Inflammatory macrophage treated with lipopolysaccharide for 4 hours (primary cell): Measurements from ENCODE around the gene IDH2.

ENCODE experiments used
- DNase-seq: peaks from one replicate; pipeline ENCODE4 v3.0.0-alpha.2; 2020

Gene IDH2

DNA sequence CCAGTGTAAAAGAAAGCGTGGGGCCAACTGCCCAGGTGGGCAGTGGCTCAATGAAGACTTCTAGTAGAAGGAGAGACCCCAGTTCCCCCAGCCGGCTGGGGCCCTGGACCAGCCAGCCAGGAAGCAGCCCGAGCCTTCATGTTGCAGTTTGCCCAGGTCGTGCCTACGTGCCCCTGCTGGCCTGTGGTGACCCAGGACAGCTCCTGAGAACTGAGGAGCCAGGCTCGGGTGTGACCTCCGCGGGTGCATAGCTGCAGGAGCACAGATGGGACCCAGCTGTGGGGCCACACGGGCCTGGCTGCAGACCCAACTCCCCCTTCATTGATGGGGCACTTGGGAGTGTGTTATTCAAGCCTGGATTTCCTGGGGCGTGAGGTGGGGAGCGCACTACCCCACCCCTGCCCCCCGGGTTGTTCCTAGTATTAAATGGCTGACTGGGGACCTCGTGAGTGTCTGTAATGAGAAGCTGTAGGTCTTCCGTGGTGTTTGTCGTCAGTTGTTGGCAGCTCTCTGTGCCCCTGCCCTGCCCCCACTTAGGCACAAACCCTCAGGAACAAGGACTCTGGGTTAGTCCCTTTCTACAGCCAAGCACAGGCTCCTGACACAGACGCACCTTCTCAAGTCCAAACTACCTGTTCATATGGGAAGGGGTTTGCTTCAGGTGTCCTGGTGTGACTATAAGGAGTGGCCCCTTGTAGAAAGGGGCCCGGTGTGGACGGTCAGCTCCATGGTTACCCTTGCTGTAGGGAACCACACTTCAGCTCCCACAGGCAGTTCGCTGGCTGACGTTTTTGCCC is 39.1 kb downstream of the IDH2 start:
- no peak for DNase-seq

DNA sequence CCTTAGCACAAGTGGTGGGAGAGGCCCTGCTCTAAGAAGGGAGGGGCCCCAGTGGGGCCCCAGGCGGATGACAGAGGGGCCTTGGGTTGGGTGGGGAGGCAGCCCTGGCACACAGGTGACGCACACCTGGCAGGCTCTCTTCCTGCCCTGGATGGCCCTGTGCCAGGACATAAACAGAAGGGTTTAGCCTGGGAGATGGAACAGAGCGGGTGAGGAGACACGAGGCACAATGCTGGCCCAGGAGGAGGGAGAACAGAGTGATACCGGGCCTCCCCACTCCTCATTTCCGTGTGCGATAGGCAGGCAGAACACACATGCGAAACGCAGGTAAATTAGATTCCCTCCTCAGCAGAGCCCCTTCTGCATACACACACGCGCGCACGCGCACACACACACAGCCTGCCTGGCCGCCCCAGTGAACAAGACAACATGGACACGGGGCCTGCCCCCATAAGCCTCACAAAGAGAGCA is 39.8 kb downstream of the IDH2 start:
- DNase-seq = no peak

DNA sequence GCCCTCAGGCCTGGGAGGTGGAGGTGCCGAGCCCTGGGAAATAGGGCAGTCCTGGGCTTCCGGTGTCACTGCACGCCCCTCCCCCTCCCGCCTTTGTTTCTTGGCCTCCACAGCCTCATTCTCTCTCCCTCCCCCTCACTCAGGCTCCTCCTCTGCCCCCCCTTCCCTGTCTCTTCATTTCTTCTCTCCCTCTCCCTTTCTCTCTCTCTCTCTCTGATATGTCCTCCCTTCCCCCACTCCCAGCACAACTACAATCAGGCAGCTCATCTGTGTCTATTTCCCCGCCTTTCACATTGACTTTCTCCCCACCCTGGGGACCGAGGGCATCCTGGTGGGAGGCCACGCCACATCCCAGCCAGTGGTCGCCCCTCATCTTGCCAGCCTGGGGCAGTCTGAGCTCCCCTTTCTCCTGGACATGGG is 40.2 kb downstream of the IDH2 start:
- DNase-seq = no peak

DNA sequence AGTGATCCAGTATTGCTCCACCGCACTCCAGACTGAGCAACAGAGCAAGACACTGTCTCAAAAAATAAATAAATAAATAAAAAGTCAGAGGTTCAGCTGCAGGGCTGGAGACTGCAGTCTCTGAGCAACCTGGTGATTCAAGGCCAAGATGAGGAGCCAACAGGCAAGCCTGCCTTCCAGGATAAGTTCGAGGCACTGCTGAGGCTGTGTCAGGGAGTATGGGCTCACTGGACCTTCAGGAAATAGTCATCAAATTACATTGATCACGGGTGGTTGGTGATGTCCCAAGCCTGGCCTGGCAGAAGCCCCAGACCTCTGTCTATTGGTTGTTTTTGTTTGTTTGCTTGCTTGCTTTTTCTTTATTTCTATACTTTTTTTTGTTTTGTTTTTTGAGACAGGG is 41.5 kb downstream of the IDH2 start:
- no peak for DNase-seq

DNA sequence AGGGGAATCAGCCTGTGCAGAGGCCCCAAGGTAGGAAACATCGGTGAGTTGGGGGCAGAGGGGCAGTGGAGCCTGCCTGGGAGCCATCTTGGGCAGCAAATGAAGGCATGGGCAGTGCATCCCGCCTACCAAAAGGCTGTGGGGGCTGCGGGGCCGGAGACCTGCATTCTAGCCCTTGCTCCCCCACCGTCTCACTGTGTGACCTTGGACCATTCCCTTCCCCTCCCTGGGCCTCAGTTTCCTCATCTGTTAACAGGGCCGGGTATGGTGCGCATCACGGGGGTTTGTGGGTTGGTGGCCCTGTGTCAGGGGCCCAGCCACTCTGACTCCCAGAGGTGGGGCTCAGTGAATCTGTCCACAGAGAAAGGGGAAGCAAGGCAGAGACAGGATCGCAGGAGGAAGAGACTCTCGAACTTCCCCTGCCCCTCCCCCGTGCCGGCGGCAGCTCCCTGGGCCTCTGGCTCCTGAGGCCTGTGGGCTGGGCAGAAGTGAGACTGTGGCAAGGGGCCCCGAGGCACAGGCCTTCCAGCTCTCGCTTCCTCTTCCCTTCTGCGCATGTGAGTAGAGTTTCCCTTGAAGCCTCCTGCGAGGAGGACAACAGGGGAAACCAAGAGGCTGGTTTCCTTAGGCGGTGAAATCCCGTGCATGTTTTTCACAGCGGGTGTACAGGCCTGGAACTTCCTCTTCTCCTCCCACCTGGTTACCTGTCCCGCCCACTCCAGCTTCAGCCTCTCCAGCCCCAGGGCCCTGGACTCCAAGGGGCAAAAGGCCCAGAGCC is 42.9 kb downstream of the IDH2 start:
- DNase-seq = peak; percentile 99

DNA sequence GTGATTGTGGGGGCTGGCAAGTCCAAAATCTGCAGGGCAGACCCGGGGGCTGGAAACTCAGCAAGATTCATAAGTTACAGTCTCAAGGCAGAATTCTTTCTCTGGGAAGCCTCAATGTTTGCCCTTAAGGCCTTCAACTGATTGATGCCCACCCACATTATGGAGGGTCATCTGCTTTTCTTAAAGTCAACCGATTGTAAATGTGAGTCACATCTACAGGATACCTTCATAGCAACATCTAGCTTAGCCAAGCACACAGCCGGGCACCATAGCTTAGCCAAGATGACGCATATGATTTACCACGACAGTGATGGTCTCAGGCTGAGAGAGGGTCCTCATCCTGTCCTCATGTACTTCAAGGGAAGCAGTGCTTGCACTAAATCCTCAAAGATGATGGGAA is 43.5 kb downstream of the IDH2 start:
- DNase-seq = no peak

DNA sequence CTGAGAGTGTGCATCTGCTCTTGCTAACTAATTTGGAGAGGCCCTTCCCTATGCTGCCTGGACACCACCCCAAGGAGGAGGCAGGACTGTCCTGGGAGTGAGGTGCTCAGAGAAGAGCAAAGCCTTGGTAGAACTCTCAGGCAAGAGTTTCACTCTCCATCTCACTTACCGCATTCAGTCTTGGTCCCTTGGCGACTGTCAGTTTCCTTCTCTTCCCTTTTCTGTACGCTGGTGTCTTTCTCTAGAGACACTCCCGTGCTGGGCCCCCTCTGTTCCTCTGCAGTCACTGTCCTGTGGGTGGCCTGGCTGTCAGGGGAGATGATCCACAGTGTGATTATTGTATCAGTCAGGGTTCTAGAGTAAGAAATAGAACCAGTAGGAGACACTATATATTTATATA is 44.0 kb downstream of the IDH2 start:
- DNase-seq = peak; percentile 74

DNA sequence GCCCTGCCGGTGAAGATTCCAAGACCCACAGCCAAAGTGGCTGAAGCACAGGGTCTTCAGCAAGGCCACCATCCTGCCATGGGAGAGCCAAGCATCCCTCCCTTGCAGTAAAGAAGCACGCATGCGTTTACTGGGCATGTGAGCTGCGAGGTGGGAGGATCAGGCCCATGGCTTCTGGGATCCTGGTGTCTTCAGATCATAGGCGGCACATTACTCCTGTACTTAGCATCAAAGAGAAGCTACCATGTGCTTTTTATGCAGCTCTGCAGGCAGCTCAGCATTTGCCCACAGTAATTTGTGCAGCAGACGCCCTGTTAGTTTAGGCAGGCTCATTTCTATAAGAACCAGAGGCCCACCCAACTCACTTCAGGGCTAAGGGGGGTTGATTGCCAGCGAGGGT is 45.7 kb downstream of the IDH2 start:
- DNase-seq = no peak

DNA sequence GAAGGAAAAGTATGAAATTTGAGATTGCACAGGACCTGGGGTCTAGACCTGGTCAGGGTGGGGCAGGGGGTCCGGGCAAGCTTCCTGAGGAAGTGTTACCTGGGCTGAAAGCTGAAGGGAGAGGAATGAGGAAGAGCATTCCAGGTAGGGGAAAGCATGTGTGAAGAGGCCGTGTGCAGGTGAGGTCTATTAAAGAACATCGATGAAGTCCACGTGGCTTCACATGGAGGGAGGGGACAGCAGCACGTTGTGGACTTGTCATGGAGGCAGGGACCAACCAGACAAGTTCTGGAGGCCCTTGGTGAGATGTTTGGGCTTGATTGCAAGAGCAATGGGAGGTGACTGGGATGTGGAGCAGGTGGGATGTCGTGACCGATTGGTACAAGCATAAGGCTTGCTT is 47.1 kb downstream of the IDH2 start:
- DNase-seq = no peak

DNA sequence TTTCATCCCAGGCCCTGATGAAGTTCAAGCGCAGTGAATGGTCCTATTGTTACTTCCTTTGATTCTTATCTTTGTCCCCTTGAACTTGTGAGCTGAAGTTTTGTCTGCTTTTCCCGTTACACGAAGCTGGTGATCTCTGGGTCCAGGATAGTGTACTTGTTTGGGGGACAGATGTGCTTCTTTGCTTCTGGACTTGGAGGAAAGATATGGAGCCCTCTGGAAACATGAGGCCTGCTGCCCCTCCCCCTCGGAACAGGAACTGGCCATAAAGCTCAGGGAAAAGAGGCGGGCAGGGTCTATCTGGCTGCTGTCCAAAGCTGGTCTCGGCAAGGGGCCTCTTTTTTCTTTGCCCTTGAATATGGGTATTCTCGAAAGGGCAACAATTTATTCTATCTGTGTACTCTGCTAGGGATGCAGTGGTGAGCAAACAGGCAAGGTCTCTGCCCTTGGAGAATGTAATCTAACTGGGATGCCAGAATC is 47.6 kb downstream of the IDH2 start:
- DNase-seq = no peak

DNA sequence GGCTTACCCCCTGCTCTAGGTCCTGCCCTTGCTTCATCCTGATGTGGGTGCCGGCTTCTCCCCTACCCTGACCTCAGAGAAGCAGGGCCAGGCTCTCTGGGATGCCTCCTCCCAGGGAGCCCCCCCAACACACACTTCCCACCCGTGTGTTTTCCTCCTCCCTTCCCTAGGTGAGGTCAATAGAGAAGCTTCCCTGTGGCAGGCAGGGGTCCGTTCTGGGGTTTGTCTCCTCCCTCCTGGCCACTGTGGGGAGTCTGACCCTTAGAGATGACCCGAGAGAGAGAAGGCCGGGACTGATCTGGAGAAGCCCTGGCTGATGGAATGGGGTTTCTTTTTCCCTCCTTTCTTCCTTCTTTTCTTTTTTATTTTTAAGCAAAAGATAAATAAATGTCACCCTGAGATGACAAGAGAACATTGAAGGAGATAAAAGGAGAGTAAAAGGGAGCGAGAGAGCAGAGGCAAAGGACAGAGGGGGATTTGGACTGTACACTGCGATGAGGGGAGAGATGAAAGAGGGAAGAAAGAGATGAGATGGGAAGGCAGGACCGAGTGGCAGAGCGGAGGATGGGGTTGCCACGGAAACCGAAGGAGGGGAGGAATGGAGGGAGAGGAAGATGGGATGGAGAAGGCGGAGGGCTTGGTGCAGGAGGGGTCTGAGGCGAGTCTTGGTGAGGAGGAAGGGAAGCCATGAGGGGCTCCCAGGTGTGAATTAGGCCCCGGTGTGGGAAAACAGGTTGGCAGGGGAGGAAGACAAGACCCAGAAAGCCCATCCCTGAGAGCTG is 48.4 kb downstream of the IDH2 start:
- DNase-seq = no peak

DNA sequence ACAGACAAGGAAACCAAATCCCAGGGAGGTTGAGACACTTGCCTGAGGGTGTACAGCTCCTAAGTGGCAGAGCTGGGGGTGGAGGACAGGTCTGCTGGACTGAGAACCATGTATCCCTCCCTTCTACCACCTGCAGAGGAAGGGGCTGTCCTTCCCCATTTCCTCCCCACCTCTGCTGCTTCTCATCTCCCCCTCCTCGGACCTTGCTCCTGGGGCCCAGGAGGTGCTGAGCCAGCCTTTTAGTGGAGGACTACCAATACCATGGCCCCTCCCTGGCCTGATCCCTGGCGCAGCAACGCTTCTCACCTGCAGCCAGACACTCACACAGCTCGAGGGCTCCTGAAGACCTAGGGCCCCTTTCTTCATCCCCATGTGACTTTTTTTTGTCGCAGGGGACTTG is 50.4 kb downstream of the IDH2 start:
- no peak for DNase-seq

DNA sequence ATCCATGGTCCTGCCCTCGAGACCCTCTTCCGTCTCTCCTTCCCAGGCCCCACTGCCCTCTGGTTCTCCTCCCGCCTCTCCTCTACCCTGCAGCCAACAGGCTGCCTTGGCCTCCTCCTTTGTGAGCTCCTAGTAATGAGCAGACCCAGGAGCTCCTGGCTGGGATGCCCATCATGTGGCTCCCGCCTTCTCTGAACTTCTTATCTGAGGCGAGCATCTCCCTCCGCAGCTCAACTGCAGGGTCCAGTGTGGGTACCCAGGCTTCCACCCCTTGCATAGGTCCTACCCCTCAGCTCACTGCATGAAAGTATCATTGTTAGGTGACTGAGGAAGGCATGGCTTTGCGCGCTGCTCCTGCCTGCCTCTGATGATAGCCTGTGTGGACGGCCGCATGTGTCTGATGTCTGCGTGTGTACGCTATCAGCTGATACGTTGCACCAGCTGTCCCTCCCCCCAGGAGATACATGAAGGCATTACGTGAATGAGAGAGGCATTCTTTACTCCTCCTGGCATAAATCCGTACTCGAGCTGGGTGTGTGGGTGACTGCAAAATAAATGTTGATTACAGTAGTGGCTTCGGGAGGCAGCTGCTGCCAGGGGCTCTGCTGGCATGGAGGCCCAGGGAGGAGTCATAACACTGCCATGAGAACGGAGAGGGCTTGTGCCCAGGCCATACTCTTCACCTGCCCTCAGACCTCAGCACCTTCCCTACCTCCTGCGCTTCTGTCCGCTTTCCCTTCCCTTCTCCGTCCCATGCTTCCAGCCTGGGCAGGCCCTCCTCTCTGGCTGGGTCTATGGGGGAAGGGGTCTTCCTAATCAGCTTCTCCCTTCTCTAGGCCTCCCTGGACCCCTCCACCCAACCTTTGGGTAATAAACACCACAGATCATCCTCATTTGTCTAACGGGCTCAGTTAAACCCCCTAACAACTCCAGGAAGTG is 52.3 kb downstream of the IDH2 start:
- DNase-seq = no peak

DNA sequence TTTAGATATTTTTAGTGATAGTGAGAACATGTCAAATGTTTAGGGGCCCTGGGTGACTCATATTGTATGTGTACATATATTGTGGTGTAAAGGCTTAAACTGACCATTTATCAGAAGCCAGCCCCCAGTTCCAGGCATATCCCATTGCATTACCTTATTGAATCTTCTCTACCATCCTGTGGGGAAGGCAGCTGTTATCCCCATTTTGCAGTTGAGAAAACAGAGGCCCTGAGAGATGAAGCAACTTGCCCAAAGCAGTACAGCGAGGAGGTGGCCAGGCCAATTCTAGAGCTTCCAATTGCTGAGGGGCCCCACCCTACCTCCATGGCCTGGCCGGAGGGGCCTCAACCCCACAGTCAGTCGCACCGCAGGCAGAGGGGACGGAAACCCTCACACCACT is 53.2 kb downstream of the IDH2 start:
- no peak for DNase-seq

DNA sequence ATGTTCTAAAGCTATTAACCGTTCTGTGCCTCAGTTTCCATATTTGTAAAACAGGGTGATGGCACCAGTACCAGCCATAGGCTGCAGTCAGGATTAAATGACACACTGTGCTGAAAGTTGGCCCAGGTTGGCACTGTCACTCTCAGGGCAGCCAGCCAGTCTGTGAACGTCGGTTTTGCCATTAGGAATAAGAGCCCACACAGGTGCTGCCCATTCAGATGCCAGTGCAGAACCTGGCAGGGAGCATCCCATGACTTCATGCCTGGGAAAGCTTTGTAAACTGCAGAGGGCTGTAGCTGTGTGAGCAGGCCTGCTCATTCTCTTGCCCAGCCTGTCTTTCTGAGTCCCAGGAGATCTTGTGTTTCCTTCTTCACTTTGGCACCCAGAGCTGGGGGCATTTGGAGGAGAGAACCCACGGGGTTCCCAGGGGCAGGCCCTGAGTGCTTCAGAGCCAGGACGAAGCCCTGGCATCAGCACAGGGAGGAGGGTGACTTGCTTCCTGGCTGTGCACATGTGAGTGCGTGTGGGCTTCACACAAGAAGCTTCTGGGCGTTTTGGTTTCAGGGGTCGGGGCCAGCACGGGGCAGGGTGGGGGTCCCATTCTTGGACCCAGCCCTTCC is 54.2 kb downstream of the IDH2 start:
- no peak for DNase-seq

DNA sequence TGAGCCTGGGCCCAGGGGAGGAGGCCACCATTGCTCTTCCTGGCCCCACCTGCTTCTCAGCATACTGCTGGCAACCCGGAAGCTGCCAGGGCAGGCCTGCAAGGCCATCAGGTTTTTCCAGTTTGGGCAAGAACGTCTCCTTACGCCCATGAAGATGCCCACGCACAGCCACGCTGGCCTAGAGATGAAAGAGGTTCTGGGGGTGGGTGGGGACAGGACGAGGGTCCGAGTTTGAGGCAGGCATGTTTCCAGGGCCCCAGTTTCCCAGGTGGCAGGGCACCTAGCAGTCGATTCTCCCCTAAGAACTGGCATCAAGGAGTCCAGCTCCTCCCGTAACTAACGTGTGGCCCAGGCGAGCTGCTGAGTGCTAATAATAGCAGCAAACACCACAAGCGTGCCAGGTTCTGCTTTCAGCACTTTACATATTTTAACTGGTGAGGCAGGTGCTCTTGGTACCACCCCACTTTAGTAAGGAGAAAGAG is 55.3 kb downstream of the IDH2 start:
- DNase-seq = no peak

DNA sequence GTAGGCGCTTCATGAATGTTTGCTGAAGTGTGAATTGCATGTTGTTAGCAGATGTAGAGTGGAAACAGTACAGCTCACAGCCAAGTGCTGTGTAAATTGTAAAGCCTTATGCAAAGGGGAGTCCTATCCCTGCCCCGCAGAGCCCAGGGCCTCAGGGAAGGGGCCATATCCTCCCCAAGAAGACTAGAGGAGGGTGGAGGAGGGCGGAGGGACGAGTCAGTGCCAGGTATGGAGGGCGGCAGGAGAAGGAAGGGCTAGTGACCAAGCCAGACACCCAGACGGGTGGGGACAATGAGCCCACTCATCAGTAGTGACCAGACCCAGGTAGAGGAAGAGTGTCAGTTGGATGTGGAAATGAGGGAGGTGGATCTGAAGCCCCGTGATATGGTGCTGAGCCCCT is 56.0 kb downstream of the IDH2 start:
- no peak for DNase-seq

DNA sequence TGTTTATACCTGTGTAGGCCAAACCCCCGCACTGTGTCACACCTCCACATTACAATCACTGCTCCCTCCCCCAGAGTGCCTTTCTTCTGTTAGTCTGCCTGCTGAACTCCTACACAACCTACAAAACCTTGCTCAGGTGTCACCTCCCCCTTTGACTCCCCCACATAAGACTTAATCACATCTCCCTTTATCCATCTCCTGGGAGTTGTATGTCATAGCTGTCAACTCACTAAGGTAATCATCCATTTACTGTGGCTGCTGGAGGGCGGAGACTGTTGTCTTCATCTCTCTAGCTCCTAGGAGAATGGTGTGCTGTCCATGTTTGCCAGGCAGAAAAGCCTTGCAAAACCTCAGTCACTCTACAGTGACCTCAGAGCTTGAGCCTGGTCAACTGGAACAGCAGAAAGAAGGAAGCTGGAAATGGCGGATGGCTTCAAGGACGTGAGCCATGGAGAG is 57.3 kb downstream of the IDH2 start:
- DNase-seq = no peak

DNA sequence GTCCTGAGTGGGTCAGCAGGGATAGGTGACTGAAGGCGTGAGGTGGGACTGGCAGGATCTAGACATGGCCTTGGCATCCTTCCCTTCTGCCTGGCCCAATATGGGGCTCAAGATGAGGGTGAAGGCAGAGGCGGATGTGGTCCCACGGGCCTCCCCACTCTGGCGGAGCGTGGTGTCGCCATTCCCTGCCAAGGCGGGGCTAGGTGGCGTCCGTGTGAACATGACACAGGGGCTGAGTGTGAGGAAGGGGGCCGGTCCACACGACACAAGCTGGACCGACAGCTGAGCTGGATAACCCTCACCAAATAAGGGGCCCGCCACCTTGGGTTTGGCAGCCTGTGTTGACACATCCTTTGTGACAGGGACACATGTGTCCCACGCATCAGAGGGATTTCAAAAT is 58.1 kb downstream of the IDH2 start:
- DNase-seq = no peak

DNA sequence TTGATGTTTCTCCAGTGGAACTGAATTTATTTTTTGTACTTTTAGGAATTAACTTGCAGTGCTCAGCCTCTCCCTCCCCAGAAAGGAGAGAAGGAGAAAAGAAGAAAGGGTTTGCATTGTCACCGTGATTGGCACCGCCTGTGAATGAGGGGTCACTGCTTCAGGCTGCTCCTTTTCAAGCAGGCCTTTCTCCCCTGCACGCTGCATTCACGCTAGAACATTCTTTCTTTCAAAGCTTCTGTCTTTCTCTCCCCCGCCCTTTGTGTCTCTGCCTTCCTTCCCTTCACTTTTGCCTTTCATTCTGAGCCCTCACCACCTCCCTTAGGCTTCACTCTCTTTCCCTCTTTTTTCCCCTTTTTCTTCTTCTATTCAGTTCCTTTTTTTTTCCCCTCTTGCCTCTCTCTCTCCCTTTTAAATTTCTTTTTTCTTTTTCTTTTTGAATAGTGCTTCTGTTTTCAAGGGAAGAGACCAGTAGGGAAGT is 58.7 kb downstream of the IDH2 start:
- DNase-seq = no peak
